ENCODE results near the gene RAB11FIP2. TPM values are rescaled to one million over a fixed set of nuclear protein-coding genes. Genes with fewer than 3 reads are reported as not detected.

RAB11FIP2 gene
- 10 to 100 TPM; 26.5 to 36.4 (median 26.7) TPM for total RNA-seq

- Histone ChIP-seq H3K9me3 (no peaks in the 10 kb centered on the region), H3K4me3 (peak within 1 kb of the TSS; percentile 90 to 92 (median 92)), H3K36me3 (no peaks in the 10 kb centered on the region), H3K27me3 (no peaks in the 10 kb centered on the region), H3K4me1 (no peaks in the 10 kb centered on the region), H3K27ac (peak within 1 kb of the TSS; percentile 89 to 94)
- TF ChIP-seq POLR2AphosphoS5 (IDR thresholded peaks at IDR 0.05) = peak in 2 of 3 donors; percentile 20 to 53
- no peak for TF ChIP-seq CTCF (IDR thresholded peaks at IDR 0.05)
- DNase-seq (ENCODE audit: low spot score in 2 of 2) = peak; percentile 92 to 95
- intact Hi-C loops (cut with DNase I; ENCODE audit: low total_unique reads) = loop anchor here (5.0 kb wide), 1 partner anchor 1419 kb away; no protein-coding TSS in a partner anchor
Measured at GRCh38 chr10:118046395-118047156, at the start of gene RAB11FIP2. Gene RAB11FIP2 (minus strand): TSS chr10:118046941. CDS start chr10:118046163, 778 bp downstream.

- Histone ChIP-seq H3K36me3 (no peaks in the 10 kb centered on the region), H3K4me3 (no peak overlapping the region), H3K4me1 (no peaks in the 10 kb centered on the region), H3K27ac (no peak overlapping the region), H3K9me3 (no peaks in the 10 kb centered on the region), H3K27me3 (no peaks in the 10 kb centered on the region)
- TF ChIP-seq POLR2AphosphoS5 (IDR thresholded peaks at IDR 0.05) (no peak), CTCF (IDR thresholded peaks at IDR 0.05) (no peak), POLR2A (IDR thresholded peaks at IDR 0.05) (no peak)
- DNase-seq (ENCODE audit: low spot score in 2 of 2) = no peak
- intact Hi-C loops (cut with DNase I; ENCODE audit: low total_unique reads) = loop anchor here (10.0 kb wide), 1 partner anchor 1889 kb away; no protein-coding TSS in a partner anchor
Measured at GRCh38 chr10:118096022-118096421, 49.3 kb upstream of the RAB11FIP2 start.

- no peaks in the 10 kb centered on the region for H3K36me3 ChIP-seq
- DNase-seq (ENCODE audit: low spot score in 2 of 2) = no peak
- no peak overlapping the region for H3K4me3 ChIP-seq
- no peak for TF ChIP-seq POLR2AphosphoS5 (IDR thresholded peaks at IDR 0.05)
- H3K9me3 ChIP-seq = no peaks in the 10 kb centered on the region
- no peaks in the 10 kb centered on the region for H3K27me3 ChIP-seq
- intact Hi-C loops (cut with DNase I; ENCODE audit: low total_unique reads) = loop anchor here (10.0 kb wide), 1 partner anchor 1893 kb away; no protein-coding TSS in a partner anchor
- no peaks in the 10 kb centered on the region for H3K4me1 ChIP-seq
- H3K27ac ChIP-seq = no peak overlapping the region
Measured at GRCh38 chr10:118092209-118092608, 45.5 kb upstream of the RAB11FIP2 start.

GRCh38 chr10:118080817-118081216 lies 34.1 kb upstream of the RAB11FIP2 start:
- H3K4me1 ChIP-seq = no peaks in the 10 kb centered on the region
- no peak for DNase-seq (ENCODE audit: low spot score in 2 of 2)
- no peak overlapping the region for H3K27ac ChIP-seq
- TF ChIP-seq POLR2A (IDR thresholded peaks at IDR 0.05) = no peak
- TF ChIP-seq POLR2AphosphoS5 (IDR thresholded peaks at IDR 0.05) = no peak
- no peak for TF ChIP-seq CTCF (IDR thresholded peaks at IDR 0.05)
- H3K36me3 ChIP-seq = no peaks in the 10 kb centered on the region
- H3K4me3 ChIP-seq = no peak overlapping the region
- intact Hi-C loops (cut with DNase I; ENCODE audit: low total_unique reads) = no loop called here
- H3K9me3 ChIP-seq = peaks cover 7 to 11% of the 10 kb centered on the region in 2 donors
- no peaks in the 10 kb centered on the region for H3K27me3 ChIP-seq

GRCh38 chr10:118076705-118077104 lies 30.0 kb upstream of the RAB11FIP2 start:
- H3K9me3 ChIP-seq = no peaks in the 10 kb centered on the region
- no peak for TF ChIP-seq CTCF (IDR thresholded peaks at IDR 0.05)
- no peak for TF ChIP-seq POLR2AphosphoS5 (IDR thresholded peaks at IDR 0.05)
- TF ChIP-seq POLR2A (IDR thresholded peaks at IDR 0.05) = no peak

More at GRCh38 chr10:118076705-118077104, 30.0 kb upstream of the RAB11FIP2 start:
- no peak overlapping the region for H3K4me3 ChIP-seq
- no peaks in the 10 kb centered on the region for H3K4me1 ChIP-seq
- no peaks in the 10 kb centered on the region for H3K27me3 ChIP-seq
- intact Hi-C loops (cut with DNase I; ENCODE audit: low total_unique reads) = no loop called here
- H3K27ac ChIP-seq = no peak overlapping the region
- DNase-seq (ENCODE audit: low spot score in 2 of 2) = no peak
- no peaks in the 10 kb centered on the region for H3K36me3 ChIP-seq

Data from breast epithelium (tissue), 4 donors.